HepG2 (cell line): Measurements from ENCODE around the gene ARHGEF1. TPM values are rescaled to one million over a fixed set of nuclear protein-coding genes. Genes with fewer than 3 reads are reported as not detected.

Experiments used
- ARNT ChIP-seq: fragments of 450-650 bp; IDR thresholded peaks from 2 replicates; pipeline ENCODE4 v1.6.1; 2017
- HINFP ChIP-seq: sonication (generic); formaldehyde crosslinking; IDR thresholded peaks from 2 replicates; pipeline ENCODE4 v1.4.0; 2020; ENCODE audit warnings: low read depth, mild to moderate bottlenecking, missing genetic modification reagents
- HNRNPUL1 ChIP-seq: fragments of 200-400 bp; formaldehyde crosslinking; IDR thresholded peaks from 2 replicates; pipeline ENCODE4 v1.6.1; 2017; ENCODE audit warnings: low read depth, mild to moderate bottlenecking, low read length, moderate library complexity
- RBAK ChIP-seq: sonication (generic); formaldehyde crosslinking; IDR thresholded peaks from 2 replicates; pipeline ENCODE4 v1.5.1; 2020; ENCODE audit warnings: mild to moderate bottlenecking, missing genetic modification reagents
- SAFB2 ChIP-seq: sonication (generic); formaldehyde crosslinking; IDR thresholded peaks from 2 replicates; pipeline ENCODE4 v1.5.1; 2020; ENCODE audit warnings: missing genetic modification reagents, low read depth, mild to moderate bottlenecking, borderline replicate concordance
- SIN3A ChIP-seq: IDR thresholded peaks from 2 replicates; pipeline ENCODE4 v1.6.1; 2011; ENCODE audit warnings: low read depth, mild to moderate bottlenecking, control low read depth, low read length, borderline replicate concordance
- ZC3H13 ChIP-seq: sonication (generic); formaldehyde crosslinking; IDR thresholded peaks from 2 replicates; pipeline ENCODE4 v1.8.1; 2023; ENCODE audit warnings: mild to moderate bottlenecking, missing genetic modification reagents, moderate library complexity
- ZFP62 ChIP-seq: sonication (generic); formaldehyde crosslinking; IDR thresholded peaks from 2 replicates; pipeline ENCODE4 v1.4.0; 2020; ENCODE audit warnings: missing genetic modification reagents
- ZNF24 ChIP-seq: fragments of 450-650 bp; IDR thresholded peaks from 2 replicates; pipeline ENCODE4 v1.6.1; 2017; ENCODE audit warnings: antibody characterized with exemption, mild to moderate bottlenecking
- ZNF431 ChIP-seq: sonication (generic); formaldehyde crosslinking; IDR thresholded peaks from 2 replicates; pipeline ENCODE4 v1.9.0; 2022; ENCODE audit warnings: missing genetic modification reagents, low read depth, mild to moderate bottlenecking, borderline replicate concordance
- ZNF468 ChIP-seq: sonication (generic); formaldehyde crosslinking; IDR thresholded peaks from 2 replicates; pipeline ENCODE4 v1.8.0; 2022; ENCODE audit warnings: mild to moderate bottlenecking, moderate library complexity, missing genetic modification reagents
- ZNF709 ChIP-seq: sonication (generic); formaldehyde crosslinking; IDR thresholded peaks from 2 replicates; pipeline ENCODE4 v1.5.0; 2020; ENCODE audit warnings: mild to moderate bottlenecking, missing genetic modification reagents
- ZNF839 ChIP-seq: sonication (generic); formaldehyde crosslinking; IDR thresholded peaks from 2 replicates; pipeline ENCODE4 v1.4.0; 2020; ENCODE audit warnings: missing genetic modification reagents, mild to moderate bottlenecking, borderline replicate concordance
- ZNF891 ChIP-seq: sonication (generic); formaldehyde crosslinking; IDR thresholded peaks from 2 replicates; pipeline ENCODE4 v1.5.0; 2020; ENCODE audit warnings: mild to moderate bottlenecking, missing genetic modification reagents
- polyA plus RNA-seq, 8 experiments: library from polyadenylated mRNA; depleted of rRNA in 3 of 8; stranded (reverse) in 7 of 8; unstranded in 1 of 8; fragments of >200 nt; fragmentation: Illumina TruSeq in 4 of 8; extraction: Trizol in 4 of 8; gene quantifications; 2 replicates each; pipeline versions ENCODE4 v1.2.1 to v1.2.3, GENCODE V29; 2011 to 2016; ENCODE audit warnings: low read depth in 4 of 8, missing spikeins in 1 of 8, mixed read lengths in 1 of 8; ENCODE audit not compliant: insufficient read depth in 1 of 8
- total RNA-seq, 5 experiments: library from RNA; depleted of rRNA; stranded (reverse); fragments of >200 nt; fragmentation: Illumina TruSeq; extraction: Trizol; gene quantifications; 2 replicates each; pipeline ENCODE4 v1.2.3, GENCODE V29; 2016; ENCODE audit warnings: low read depth in 1 of 5
- TF ChIP-seq, protein P1 (sequence below), 2 experiments: sonication (generic) in 1 of 2; formaldehyde crosslinking in 1 of 2; IDR thresholded peaks; 2 replicates each; pipeline versions ENCODE4 v1.6.1 to v1.9.0; 2014 to 2022; ENCODE audit warnings: antibody characterized with exemption in 1 of 2, borderline replicate concordance in 1 of 2, inconsistent platforms in 1 of 2, low read depth in 1 of 2, missing genetic modification reagents in 1 of 2
- TF ChIP-seq, protein P2 (sequence below), 2 experiments: sonication (generic) in 1 of 2; formaldehyde crosslinking in 1 of 2; IDR thresholded peaks; 2 replicates each; pipeline versions ENCODE4 v1.5.1 to v1.6.1; 2011 to 2020; ENCODE audit warnings: borderline replicate concordance in 1 of 2, low read depth in 1 of 2, low read length in 1 of 2, mild to moderate bottlenecking in 1 of 2, missing genetic modification reagents in 1 of 2, moderate library complexity in 1 of 2

The ARHGEF1 gene
- total and polyA plus RNA-seq, 2 of the 13 experiments (the other 11 are each of a cell fraction or from before 2014, with no cell fraction given), result 33.7 to 34.7 TPM

DNA sequence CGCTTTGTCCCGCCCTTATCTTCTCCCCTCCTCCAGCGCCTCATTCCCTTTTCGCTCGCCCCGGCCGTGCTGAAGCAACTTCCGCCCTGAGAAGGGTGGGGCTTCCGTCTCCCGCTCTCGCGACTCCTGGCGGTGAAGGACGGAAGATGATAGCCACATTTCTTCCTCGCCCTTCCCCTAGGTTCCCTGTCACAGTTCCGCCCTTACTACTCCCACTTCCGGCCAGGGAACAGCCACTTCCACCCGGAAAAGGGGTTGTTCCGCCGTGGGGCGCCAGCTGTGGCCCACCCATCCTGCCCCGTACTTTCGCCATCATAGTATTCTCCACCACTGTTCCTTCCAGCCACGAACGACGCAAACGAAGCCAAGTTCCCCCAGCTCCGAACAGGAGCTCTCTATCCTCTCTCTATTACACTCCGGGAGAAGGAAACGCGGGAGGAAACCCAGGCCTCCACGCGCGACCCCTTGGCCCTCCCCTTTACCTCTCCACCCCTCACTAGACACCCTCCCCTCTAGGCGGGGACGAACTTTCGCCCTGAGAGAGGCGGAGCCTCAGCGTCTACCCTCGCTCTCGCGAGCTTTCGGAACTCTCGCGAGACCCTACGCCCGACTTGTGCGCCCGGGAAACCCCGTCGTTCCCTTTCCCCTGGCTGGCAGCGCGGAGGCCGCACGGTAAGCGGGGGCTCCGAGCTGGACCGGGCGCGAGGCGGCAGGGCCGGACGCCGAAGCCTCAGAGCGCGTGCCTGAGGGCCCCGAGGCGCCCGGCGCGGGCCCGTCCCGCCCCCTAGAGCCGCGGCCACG lies 23.2 kb upstream of the ARHGEF1 start, which contains the start of gene RPS19 (continued):
- TF ChIP-seq, protein P1, sequence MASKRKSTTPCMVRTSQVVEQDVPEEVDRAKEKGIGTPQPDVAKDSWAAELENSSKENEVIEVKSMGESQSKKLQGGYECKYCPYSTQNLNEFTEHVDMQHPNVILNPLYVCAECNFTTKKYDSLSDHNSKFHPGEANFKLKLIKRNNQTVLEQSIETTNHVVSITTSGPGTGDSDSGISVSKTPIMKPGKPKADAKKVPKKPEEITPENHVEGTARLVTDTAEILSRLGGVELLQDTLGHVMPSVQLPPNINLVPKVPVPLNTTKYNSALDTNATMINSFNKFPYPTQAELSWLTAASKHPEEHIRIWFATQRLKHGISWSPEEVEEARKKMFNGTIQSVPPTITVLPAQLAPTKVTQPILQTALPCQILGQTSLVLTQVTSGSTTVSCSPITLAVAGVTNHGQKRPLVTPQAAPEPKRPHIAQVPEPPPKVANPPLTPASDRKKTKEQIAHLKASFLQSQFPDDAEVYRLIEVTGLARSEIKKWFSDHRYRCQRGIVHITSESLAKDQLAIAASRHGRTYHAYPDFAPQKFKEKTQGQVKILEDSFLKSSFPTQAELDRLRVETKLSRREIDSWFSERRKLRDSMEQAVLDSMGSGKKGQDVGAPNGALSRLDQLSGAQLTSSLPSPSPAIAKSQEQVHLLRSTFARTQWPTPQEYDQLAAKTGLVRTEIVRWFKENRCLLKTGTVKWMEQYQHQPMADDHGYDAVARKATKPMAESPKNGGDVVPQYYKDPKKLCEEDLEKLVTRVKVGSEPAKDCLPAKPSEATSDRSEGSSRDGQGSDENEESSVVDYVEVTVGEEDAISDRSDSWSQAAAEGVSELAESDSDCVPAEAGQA (IDR thresholded peaks at IDR 0.05; ENCODE audit: low read depth), result peak; percentile 67
- TF ChIP-seq, protein P1 (CRISPR knock-in tag; IDR thresholded peaks at IDR 0.05; ENCODE audit: borderline replicate concordance), result no peak; the same call in 1 of the 2 replicates
- TF ChIP-seq RBAK (CRISPR knock-in tag), result no peak
- peak; percentile 16; the same call in 1 of the 2 replicates for TF ChIP-seq HINFP
- TF ChIP-seq ZFP62, result no peak
- TF ChIP-seq HNRNPUL1, result no peak
- no peak for TF ChIP-seq ARNT
- TF ChIP-seq SAFB2 (CRISPR knock-in tag), result no peak; the same call in 1 of the 2 replicates
- TF ChIP-seq SIN3A, result peak; percentile 93; the same call in 1 of the 2 replicates
- TF ChIP-seq, protein P2, sequence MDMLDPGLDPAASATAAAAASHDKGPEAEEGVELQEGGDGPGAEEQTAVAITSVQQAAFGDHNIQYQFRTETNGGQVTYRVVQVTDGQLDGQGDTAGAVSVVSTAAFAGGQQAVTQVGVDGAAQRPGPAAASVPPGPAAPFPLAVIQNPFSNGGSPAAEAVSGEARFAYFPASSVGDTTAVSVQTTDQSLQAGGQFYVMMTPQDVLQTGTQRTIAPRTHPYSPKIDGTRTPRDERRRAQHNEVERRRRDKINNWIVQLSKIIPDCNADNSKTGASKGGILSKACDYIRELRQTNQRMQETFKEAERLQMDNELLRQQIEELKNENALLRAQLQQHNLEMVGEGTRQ (IDR thresholded peaks at IDR 0.05; ENCODE audit: low read depth, low read length), result no peak
- TF ChIP-seq, protein P2 (CRISPR knock-in tag; IDR thresholded peaks at IDR 0.05; ENCODE audit: borderline replicate concordance), result peak; percentile 41; the same call in 1 of the 2 replicates
- TF ChIP-seq ZNF24, result no peak
- TF ChIP-seq ZNF891 (CRISPR knock-in tag), result no peak; the same call in 1 of the 2 replicates
- TF ChIP-seq ZC3H13 (CRISPR knock-in tag), result no peak
- peak; percentile 83 for TF ChIP-seq ZNF709 (CRISPR knock-in tag)
- TF ChIP-seq ZNF839, result no peak
- no peak for TF ChIP-seq ZNF431
- no peak for TF ChIP-seq ZNF468 (CRISPR knock-in tag)
